Glomerular visceral epithelial cell (primary cell): Measurements from ENCODE around the gene FOXP1.

ENCODE experiments used
- DNase-seq: peaks from one replicate; pipeline ENCODE4 v3.0.0-alpha.2; 2016; ENCODE audit errors: extremely low spot score

The FOXP1 gene

GRCh38 chr3:70914862-70915261, 668.7 kb downstream of the FOXP1 start:
- no peak for DNase-seq

DNA sequence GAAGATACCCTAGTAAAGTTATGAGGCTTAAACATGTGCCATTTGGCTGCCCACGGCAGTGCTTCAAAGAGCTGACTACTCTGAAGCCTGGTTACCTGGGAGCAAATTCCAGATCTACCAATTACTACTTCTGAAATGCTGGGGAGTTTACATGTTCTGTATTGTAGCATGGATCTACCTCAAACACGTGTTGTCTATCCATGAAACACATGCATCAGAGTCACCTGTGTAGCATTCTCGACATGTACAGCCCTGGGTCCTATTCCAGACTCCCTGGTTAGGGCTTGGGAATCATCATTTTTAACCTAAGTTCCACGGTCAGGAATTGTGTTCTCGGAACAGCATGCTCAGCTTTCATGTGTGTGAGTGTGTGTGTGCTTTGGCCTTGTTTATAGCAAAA, 671.8 kb downstream of the FOXP1 start:
- no peak for DNase-seq

GRCh38 chr3:70905491-70905890, 678.0 kb downstream of the FOXP1 start:
- DNase-seq = no peak
